Rectal smooth muscle tissue (tissue), 1 donor: ENCODE measurements around the gene ANO7.

Experiments
- H3K27ac ChIP-seq: one replicate; pipeline ENCODE4 v1.7.0; 2013; ENCODE audit warnings: low read depth, low read length, inconsistent platforms
- H3K27me3 ChIP-seq: one replicate; pipeline ENCODE4 v1.7.0; 2013; ENCODE audit warnings: low read length; ENCODE audit not compliant: control insufficient read depth, insufficient read depth
- H3K36me3 ChIP-seq: one replicate; pipeline ENCODE4 v1.7.0; 2013; ENCODE audit warnings: low read length; ENCODE audit not compliant: control insufficient read depth, insufficient read depth
- H3K4me1 ChIP-seq: one replicate; pipeline ENCODE4 v1.7.0; 2013; ENCODE audit warnings: low read length; ENCODE audit not compliant: control insufficient read depth, insufficient read depth
- H3K4me3 ChIP-seq: one replicate; pipeline ENCODE4 v1.7.0; 2013; ENCODE audit warnings: low read length
- H3K9ac ChIP-seq: one replicate; pipeline ENCODE4 v1.7.0; 2013; ENCODE audit warnings: low read length

The ANO7 gene

GRCh38 chr2:241207151-241207550, 18.7 kb downstream of the ANO7 start:
- Histone ChIP-seq H3K4me3 (no peak overlapping the region), H3K27ac (no peak overlapping the region), H3K4me1 (no peaks in the 10 kb centered on the region), H3K36me3 (no peaks in the 10 kb centered on the region), H3K9ac (no peak overlapping the region), H3K27me3 (no peaks in the 10 kb centered on the region)

- Histone ChIP-seq H3K36me3 (no peaks in the 10 kb centered on the region), H3K27ac (no peak overlapping the region), H3K27me3 (no peaks in the 10 kb centered on the region), H3K9ac (no peak overlapping the region), H3K4me3 (no peak overlapping the region), H3K4me1 (no peaks in the 10 kb centered on the region)
Measured at GRCh38 chr2:241207641-241208040, 19.2 kb downstream of the ANO7 start.

- Histone ChIP-seq H3K27me3 (no peaks in the 10 kb centered on the region), H3K36me3 (no peaks in the 10 kb centered on the region)
Measured at GRCh38 chr2:241208058-241208457, 19.6 kb downstream of the ANO7 start.

GRCh38 chr2:241209271-241209670, 20.8 kb downstream of the ANO7 start:
- Histone ChIP-seq H3K9ac (no peak overlapping the region), H3K4me1 (no peaks in the 10 kb centered on the region)

More at GRCh38 chr2:241208058-241208457, 19.6 kb downstream of the ANO7 start:
- Histone ChIP-seq H3K9ac (no peak overlapping the region), H3K27ac (no peak overlapping the region), H3K4me1 (no peaks in the 10 kb centered on the region), H3K4me3 (no peak overlapping the region)

GRCh38 chr2:241211276-241211675, 22.8 kb downstream of the ANO7 start:
- Histone ChIP-seq H3K27me3 (no peaks in the 10 kb centered on the region), H3K27ac (no peak overlapping the region), H3K9ac (no peak overlapping the region), H3K4me3 (no peak overlapping the region), H3K36me3 (no peaks in the 10 kb centered on the region), H3K4me1 (no peaks in the 10 kb centered on the region)

More at GRCh38 chr2:241209271-241209670, 20.8 kb downstream of the ANO7 start:
- Histone ChIP-seq H3K27ac (no peak overlapping the region), H3K36me3 (no peaks in the 10 kb centered on the region), H3K27me3 (no peaks in the 10 kb centered on the region), H3K4me3 (no peak overlapping the region)

- no peak overlapping the region for H3K27ac ChIP-seq
- H3K4me1 ChIP-seq = no peaks in the 10 kb centered on the region
- H3K27me3 ChIP-seq = no peaks in the 10 kb centered on the region
- no peak overlapping the region for H3K4me3 ChIP-seq
- H3K9ac ChIP-seq = no peak overlapping the region
- no peaks in the 10 kb centered on the region for H3K36me3 ChIP-seq
Measured at GRCh38 chr2:241213041-241213440, 24.6 kb downstream of the ANO7 start.

- no peak overlapping the region for H3K9ac ChIP-seq
- no peaks in the 10 kb centered on the region for H3K36me3 ChIP-seq
- H3K27ac ChIP-seq = no peak overlapping the region
- H3K27me3 ChIP-seq = no peaks in the 10 kb centered on the region
- H3K4me1 ChIP-seq = no peaks in the 10 kb centered on the region
- no peak overlapping the region for H3K4me3 ChIP-seq
Measured at GRCh38 chr2:241213567-241213966, 25.1 kb downstream of the ANO7 start.

GRCh38 chr2:241214209-241214608, 25.7 kb downstream of the ANO7 start:
- Histone ChIP-seq H3K4me3 (no peak overlapping the region), H3K27ac (no peak overlapping the region), H3K4me1 (peaks cover 4% of the 10 kb centered on the region), H3K9ac (no peak overlapping the region), H3K36me3 (no peaks in the 10 kb centered on the region), H3K27me3 (no peaks in the 10 kb centered on the region)

- no peak overlapping the region for H3K27ac ChIP-seq
- no peak overlapping the region for H3K9ac ChIP-seq
- no peak overlapping the region for H3K4me3 ChIP-seq
- H3K27me3 ChIP-seq = no peaks in the 10 kb centered on the region
- peaks cover 4% of the 10 kb centered on the region for H3K4me1 ChIP-seq
- H3K36me3 ChIP-seq = no peaks in the 10 kb centered on the region
Measured at GRCh38 chr2:241214766-241215165, 26.3 kb downstream of the ANO7 start.

GRCh38 chr2:241215421-241215820, 26.9 kb downstream of the ANO7 start:
- Histone ChIP-seq H3K36me3 (no peaks in the 10 kb centered on the region), H3K27ac (no peak overlapping the region)

GRCh38 chr2:241216211-241216761, 27.8 kb downstream of the ANO7 start:
- Histone ChIP-seq H3K4me3 (no peak overlapping the region), H3K9ac (no peak overlapping the region), H3K36me3 (no peaks in the 10 kb centered on the region), H3K4me1 (peaks cover 4% of the 10 kb centered on the region), H3K27me3 (no peaks in the 10 kb centered on the region), H3K27ac (no peak overlapping the region)

More at GRCh38 chr2:241215421-241215820, 26.9 kb downstream of the ANO7 start:
- Histone ChIP-seq H3K4me1 (peaks cover 4% of the 10 kb centered on the region), H3K9ac (no peak overlapping the region), H3K27me3 (no peaks in the 10 kb centered on the region), H3K4me3 (no peak overlapping the region)

- Histone ChIP-seq H3K4me1 (peaks cover 4% of the 10 kb centered on the region), H3K4me3 (peak overlapping the region; percentile 57), H3K36me3 (no peaks in the 10 kb centered on the region), H3K27me3 (no peaks in the 10 kb centered on the region), H3K27ac (peak overlapping the region; percentile 83), H3K9ac (no peak overlapping the region)
Measured at GRCh38 chr2:241217320-241218031, 29.0 kb downstream of the ANO7 start.
